Islet precursor cell (in vitro differentiated cells): Measurements from ENCODE around the gene PXDN.

ENCODE experiments used
- DNase-seq: peaks from one replicate; pipeline ENCODE4 v3.0.0-alpha.2; 2018

The PXDN gene

DNA sequence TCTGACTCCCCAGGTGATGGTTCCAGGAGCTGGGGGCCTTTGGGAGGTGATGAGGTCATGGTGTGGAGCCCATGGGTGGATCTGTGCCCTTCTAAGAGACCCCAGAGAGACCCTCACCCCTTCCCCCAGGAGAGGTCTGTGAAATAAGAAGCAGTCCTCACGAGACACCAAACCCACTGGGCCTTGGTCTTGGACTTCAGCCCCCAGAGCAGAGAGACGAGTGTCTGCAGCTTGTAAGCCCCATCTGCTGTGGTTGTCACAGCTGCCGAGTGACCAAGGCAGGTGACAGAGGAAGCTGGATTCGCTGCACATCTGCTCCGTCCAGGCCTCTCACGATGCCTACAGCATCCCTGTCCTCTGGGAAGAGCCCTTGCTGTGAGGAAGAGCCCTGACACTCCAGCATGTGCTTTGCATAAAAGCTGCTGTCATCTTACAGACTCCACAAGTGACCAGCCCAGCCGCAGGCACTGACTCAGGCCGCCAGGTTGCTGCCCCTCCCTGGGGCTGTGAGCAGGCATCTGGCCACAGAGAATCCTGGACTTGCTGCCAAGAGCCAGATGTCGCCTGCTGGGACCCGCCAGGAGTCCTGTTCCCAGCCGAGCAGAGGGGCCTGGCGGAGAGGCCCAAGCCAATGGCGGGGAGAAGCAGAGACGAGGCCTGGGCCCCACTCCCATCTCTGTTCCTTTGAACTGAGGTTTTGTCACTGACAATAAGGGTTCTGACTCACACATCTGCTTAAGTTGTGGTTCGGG is 150.8 kb downstream of the PXDN start:
- DNase-seq: peak; percentile 100

DNA sequence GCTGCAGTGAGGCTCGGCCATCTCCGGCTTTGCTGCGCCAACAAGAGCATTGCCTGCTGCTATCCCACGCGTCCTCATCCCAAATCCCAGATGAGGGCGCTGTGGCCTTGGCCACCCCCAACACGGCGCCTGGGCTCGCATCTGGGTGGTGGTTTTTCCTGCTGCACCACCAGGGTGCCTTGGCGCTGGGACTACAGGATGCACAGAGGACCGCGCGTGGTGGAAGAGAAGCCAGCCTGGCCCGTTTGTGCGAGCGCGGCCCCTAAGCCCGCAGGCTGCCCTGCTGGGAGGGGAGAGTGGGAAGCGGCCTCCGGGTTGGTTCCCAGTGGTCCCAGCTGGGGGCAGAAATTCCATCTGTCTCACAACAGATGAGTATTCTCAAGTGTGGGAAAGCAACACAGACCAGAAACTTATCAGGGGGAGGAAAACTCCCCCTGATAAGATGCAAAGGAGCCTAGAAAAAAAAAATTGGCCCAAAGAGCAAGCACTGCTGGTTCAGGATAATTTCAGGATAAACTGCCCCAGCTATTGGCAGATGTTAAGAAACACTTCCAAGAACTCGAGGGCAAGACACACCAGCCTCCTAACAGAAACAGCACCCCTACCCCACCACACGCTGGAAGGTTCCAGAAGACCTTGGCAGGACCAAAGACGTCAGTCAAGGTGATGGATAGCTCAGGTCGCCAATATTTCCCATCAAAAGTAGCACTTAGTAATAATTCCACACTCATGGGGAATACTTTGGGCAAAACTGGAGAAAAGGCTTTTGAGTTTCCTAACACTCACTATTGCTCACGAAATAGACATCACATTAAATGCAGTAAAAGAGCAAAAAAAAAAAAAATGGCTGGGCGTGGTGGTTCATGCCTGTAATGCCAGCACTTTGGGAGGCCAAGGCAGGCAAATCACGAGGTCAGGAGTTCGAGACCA is 152.1 kb downstream of the PXDN start:
- DNase-seq: peak; percentile 98

DNA sequence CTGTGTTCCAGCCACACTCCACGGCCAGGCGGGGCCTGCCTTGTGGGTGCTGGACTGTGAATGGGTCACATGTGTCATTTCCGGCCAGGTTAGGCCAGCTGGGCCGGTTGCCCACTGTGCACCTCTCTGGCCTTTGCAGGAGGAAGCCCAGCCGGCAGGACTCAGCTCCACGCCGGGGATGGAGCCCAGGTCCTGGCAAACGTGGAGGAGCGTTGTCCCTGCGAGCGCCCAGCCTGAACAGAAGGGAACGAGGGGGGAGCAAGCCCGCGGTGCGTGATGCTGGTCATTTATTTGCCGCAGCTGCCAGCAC is 152.9 kb downstream of the PXDN start:
- peak; percentile 73 for DNase-seq

DNA sequence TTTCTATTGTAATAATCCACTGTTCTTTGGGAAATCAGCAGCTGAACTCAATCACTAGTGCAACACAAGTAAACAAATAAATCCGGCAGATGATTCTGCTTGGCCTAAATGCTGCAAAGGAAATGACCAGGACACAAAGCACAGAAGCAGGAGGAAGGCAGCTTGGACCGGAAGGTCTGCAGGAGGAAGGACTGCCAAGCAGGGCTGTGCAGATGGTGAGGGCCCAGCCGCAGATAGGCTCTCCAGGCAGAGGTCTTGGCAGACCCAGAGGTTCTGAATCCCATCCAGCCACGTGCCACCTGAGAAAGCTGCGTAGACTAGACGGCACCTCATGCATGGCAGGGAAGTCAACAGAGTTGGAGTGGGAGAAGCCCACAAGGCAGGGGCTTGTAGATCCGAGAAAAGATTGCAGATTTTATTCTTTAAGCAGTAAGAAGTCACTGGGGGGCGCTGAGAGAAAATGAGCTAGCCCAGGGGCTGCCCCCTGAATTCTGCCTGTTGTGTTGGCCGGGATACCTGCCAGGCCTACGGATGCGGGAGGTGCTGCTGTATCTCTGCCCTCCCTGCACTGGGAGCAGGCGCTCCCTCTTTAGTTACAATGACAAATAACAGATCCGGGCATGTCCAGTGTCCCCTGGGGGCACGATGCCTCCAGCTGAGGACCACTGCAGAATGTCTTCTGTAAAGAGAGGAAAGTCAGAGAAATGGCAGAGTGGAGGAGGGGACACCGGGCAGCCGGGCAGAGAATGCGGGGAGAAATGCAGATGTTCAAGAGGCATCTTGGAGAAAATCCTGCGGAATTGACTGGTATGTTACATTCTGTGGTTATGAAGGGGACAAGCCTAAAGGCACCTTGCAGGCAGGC is 153.5 kb downstream of the PXDN start:
- peak; percentile 75 for DNase-seq

DNA sequence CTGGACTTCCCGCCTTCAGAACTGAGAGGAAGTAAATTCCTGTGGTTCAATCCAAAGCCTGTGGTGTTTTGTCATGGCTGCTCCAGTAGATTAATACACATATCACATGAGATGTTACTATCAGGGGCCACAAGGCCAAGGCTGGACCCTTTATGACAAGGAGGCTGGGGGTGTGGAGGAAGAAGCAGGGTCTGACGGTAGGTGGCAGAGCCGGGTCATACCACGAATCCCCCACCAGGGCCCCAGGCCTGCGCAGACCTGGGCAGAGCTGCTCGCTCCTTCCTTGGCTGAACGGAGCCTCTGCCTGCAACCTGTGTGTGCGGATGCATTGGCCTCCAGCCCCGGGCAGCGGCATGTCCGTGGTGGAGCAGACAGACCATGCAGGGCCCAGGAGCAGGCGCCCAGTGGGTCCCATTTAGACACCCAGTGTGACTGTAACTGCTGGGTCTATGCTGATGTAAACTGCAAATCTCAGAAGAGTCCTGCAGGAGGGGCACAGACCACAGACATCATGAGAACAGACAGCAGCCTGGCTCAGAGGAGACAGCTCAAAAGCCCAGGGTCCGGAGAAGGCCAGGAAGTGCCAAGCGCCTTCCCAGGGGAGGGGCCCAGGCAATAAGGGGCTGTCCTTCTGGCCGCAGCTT is 155.2 kb downstream of the PXDN start:
- DNase-seq: peak; percentile 86

DNA sequence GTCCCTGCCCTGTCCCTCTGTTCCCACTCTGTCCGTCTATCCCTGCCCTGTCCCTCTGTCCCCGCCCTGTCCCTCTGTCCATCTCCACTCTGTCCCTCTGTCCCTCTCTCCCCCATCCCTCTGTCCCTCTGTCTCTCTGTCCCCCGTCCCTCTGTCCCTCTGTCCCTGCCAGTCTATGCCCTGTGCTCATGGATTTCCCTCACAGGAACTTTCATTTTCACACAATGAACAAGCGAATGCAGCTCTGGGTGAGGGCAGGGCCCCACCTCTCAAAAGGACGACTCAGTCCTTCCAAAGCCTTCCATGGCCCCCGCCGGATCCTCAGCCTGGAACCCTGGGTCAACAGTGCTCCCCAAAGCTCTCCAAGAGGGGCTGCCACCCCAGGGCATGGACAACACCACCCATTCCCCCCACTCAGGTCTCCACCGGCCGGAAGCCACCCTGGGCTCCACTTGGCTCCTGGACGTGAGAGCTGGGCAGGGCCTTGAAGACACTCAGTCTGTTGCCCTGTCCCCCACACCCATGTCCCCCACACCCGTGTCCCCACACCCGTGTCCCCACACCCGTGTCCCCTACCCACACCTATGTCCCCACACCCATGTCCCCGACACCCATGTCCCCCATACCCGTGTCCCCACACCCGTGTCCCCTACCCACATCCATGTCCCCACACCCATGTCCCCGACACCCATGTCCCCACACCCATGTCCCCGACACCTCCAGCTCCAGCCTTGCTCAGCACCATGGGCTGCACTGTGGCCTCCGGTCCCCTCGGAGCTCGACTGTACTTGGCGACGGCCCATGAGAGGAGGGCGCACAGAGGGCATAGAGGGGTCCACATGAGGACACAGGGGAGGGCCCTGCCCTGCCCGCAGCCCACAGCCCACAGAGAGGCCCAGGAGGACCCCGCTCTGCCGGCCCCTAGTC is 156.0 kb downstream of the PXDN start:
- peak; percentile 49 for DNase-seq

DNA sequence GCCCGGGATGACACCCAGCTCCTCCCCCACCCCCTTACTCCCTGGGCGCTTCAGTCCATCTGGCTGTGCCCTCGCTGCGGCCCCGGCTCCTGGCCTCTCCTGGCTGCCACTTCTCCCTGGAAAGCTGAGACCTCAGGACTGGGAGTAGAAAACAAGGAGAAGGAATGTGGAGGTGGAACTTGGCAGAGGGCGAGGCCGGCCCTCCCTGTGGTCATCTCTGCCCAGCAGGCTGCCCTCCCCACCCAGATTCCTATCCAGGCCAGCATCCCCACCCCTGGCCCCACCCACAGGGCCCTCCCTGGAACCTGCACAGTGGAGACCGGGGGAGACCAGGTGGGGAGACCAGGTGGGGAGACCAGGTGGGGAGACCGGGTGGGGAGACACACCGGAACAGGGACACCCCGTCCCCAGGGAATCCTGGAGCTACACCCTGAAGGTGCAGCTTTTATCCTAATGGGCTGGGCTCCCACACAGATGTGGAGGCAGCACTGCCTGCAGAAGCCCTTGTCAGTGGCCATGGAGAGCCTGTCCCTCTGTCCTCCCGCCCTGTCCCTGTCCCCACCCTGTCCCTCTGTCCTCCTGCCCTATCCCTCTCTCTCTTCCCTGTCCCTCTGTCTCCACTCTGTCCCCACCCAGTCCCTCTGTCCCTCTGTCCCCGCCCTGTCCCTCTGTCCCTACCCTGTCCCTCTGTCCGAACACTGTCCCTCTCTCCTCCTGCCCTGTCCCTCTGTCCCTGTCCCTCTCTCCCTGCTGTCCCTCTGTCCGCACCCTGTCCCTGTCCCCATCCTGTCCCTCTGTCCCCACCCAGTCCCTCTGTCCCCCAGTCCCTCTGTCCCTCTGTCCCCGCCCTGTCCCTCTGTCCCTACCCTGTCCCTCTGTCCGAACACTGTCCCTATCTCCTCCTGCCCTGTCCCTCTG is 157.1 kb downstream of the PXDN start:
- DNase-seq: peak; percentile 73

DNA sequence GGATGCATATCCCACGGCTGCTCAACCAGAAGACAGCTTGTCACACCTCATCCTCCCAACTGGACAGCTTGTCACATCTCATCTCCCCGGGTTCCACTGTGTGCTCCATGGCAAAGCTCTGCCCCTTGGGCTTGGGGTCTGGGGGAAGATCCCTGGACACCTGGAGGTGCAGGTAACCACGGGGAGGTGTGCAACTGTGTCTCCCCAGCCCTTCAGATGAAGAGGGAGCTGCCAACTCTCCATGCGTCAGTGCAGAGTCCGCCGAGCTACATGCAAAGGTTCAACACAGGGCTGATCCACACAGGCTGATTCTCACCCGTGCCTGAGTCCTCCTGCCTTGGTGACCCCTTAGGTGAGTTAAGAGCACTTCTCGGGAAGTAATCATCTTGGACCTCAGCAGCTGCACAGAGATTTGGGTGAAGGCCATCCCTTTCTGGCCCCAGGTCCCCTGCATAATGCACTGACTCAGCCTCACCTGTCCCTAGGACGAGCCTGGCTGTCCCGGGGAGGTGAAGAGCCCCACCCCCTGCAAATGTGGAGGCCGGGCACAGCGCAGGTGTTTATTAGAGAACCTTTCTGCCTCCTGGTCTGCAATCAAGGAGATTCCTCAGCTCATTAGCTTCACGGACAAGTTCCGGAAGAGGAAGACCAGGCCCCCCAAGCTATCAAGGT is 157.9 kb downstream of the PXDN start:
- DNase-seq: peak; percentile 44

DNA sequence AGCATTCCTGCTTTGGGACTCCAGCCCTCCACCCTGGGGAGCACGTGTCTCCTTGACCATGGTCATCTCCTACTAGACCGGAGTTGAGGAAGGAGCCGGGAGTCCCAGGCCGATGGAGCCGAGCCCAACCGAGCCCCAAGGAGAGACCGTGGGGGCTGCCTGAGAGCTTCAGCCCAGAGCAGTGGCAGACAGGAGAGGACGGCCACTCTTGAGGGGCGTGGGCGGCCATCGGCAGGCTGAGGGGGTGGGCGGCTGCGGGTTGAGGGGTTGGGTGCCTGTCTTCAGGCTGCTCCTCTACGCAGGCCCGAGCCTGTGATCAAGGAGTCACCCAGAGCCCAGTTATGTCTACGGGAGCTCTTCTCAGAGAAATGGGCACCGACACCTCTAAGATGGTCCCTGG is 158.7 kb downstream of the PXDN start:
- DNase-seq: peak; percentile 27

DNA sequence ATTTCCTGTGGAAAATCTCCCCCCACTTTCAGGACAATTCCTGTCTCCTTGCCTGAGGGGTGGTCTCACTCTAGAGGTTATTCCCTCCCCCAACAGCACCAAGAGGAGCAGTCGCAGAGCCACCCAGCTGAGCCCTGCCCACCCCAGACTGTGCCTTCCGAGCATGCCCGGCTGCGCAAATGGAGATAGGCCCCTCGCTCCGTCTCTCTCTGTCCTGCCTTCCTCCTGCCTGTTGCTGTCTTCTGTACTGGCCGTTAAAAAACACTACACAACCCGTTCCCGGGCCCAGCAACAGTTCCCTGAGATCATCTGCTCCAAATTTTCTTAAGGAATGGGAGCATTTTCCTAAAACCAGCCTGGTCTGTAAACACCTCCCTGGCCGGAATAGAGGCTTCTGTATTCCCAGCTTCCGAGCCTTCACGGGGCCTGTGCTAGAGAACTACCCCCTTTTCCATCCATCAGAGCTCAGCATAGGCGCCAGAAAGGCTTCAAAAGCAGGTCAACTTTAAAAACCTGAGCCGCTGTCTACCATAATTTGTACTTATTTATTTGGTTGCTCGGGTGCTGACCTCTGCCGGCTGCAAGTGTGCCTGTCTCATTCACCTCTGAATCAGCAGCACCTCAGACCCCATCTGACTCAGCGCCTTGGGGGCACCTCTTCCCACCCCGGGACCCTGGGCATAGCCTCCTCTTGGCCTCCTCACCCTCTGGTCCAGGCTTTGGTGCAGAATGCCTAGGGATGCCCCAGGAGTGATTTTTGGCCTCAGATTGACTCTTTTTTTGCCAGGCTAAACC is 159.4 kb downstream of the PXDN start:
- peak; percentile 52 for DNase-seq

DNA sequence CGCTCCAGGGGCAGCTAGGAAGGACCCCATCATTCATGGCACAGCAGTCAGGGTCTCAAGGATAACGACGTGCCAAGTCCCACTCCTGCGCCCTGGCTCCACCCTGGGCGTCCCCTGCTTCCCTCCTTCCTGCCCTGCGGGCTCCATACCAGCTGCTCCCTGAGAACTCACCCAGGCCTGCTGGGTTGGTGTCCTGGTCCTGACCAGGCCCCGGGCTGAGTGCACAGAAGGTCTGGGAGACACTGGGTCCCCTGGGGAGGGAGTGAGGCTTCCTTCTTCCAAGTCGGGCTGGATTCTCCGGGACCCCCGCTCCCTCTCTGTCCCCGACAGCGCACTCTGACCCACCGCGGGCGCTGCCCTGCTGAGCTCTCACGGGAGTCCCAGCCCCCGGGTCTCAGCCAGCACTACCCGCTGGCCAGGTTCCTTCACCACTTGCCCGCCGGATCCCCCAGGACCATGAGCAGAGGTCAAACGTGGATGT is 160.2 kb downstream of the PXDN start:
- peak; percentile 42 for DNase-seq

DNA sequence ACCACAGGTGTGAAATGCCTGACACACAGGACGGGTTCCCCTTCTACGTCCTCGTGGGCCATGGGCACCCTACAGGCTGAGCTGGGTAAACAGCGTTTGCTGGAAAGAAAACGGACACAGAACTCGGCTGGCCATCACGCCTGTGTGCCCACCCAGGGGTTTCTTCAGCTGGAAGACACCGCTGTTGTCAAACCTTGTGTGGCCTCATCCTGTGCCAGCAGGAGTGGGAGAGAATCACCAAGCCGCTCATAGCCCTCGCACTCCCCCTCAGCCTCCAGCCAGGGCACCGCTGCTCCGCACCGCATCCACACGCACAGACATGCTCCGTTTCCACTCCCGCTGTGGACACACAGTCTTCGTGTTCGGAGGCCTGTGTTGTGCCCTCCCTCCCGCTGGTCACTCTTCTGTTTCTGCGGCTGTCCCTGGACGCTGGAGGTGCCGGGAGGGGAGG is 161.4 kb downstream of the PXDN start:
- DNase-seq: no peak

DNA sequence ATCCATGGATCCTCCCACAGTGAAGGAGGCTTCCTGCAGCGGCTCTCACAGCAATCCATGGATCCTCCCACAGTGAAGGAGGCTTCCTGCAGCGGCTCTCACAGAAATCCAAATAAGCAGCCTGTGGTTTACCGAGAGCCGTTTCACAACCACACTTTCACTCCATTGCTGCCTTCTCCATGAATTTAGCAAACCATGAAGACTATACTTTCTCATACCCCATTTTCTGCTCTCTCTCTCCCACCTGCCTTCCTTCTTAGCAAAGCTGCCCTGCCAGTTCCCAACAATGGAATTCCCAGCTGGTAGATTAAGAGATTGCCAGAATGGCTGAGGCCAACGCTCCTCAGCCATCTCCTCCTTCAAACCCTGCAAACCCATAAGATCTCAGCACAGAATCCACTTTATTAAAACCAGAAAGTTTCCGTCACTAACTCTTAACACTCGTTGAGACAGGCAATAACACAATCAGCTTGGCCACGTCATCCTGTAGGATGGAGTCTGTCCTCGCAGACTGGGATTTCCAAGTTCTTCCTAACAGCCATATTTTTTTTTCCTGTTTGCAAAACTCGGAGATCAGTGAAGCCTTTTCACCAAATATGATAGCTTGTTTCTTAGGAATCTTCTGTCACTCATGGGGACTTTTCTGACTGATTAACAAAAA is 162.2 kb downstream of the PXDN start:
- DNase-seq: no peak
